GM18907 (cell line): ENCODE results near the gene KLHL6.
"Not testable (repeated sequence)": the region's sequence is repeated elsewhere in the genome, so short reads cannot be mapped to it uniquely, and the experiment has no call there.

Experiments used
- ATAC-seq: cut with Tn5 transposase; IDR thresholded peaks from one replicate; pipeline ENCODE4 v1.9.1; 2021; ENCODE audit warnings: mild to moderate bottlenecking, moderate library complexity; ENCODE audit not compliant: unreplicated experiment

Gene KLHL6

GRCh38 chr3:183533412-183534132 lies 21.9 kb downstream of the KLHL6 start:
- peak; percentile 54 for ATAC-seq

- ATAC-seq: no peak
Observed at GRCh38 chr3:183532620-183533411, 22.7 kb downstream of the KLHL6 start.

GRCh38 chr3:183529717-183530116 lies 25.8 kb downstream of the KLHL6 start:
- no peak for ATAC-seq

GRCh38 chr3:183529185-183529584 lies 26.3 kb downstream of the KLHL6 start:
- ATAC-seq: no peak

GRCh38 chr3:183528758-183529157 lies 26.7 kb downstream of the KLHL6 start:
- ATAC-seq: not testable (repeated sequence)

- ATAC-seq: peak; percentile 62
Observed at GRCh38 chr3:183527428-183528379, 27.8 kb downstream of the KLHL6 start.

- ATAC-seq: peak; percentile 9
Observed at GRCh38 chr3:183526838-183527427, 28.6 kb downstream of the KLHL6 start.

- no peak for ATAC-seq
Observed at GRCh38 chr3:183524476-183524875, 31.0 kb downstream of the KLHL6 start.

GRCh38 chr3:183520741-183521556 lies 34.6 kb downstream of the KLHL6 start:
- not testable (repeated sequence) for ATAC-seq

- ATAC-seq: not testable (repeated sequence)
Observed at GRCh38 chr3:183520295-183520694, 35.2 kb downstream of the KLHL6 start.

- ATAC-seq: no peak
Observed at GRCh38 chr3:183519891-183520290, 35.6 kb downstream of the KLHL6 start.

- no peak for ATAC-seq
Observed at GRCh38 chr3:183518491-183519251, 36.8 kb downstream of the KLHL6 start.

GRCh38 chr3:183517607-183518006 lies 37.9 kb downstream of the KLHL6 start:
- no peak for ATAC-seq

- peak; percentile 67 for ATAC-seq
Observed at GRCh38 chr3:183515968-183516851, 39.3 kb downstream of the KLHL6 start.

GRCh38 chr3:183514021-183514420 lies 41.5 kb downstream of the KLHL6 start:
- ATAC-seq: no peak

- ATAC-seq: no peak
Observed at GRCh38 chr3:183513046-183513706, 42.3 kb downstream of the KLHL6 start.

- not testable (repeated sequence) for ATAC-seq
Observed at GRCh38 chr3:183511286-183512131, 44.0 kb downstream of the KLHL6 start.
